Thoracic aorta (tissue), 2 donors: ENCODE measurements around the gene C1orf74. TPM values are rescaled to one million over a fixed set of nuclear protein-coding genes. Genes with fewer than 3 reads are reported as not detected.

ENCODE experiments used
- ATAC-seq: fragments of 150-250 bp; one replicate; pipeline ENCODE4 v1.8.0; 2017; ENCODE audit warnings: low read depth; ENCODE audit not compliant: insufficient number of reproducible peaks, low FRiP score
- DNase-seq: peaks from one replicate; pipeline ENCODE4 v3.0.0-alpha.2; 2020; ENCODE audit warnings: low spot score
- H3K27ac ChIP-seq, 2 donors: fragments of 200-600 bp; sonication (generic); 1 replicate in 1 of 2; 2 replicates in 1 of 2; pipeline ENCODE4 v1.5.1; 2016; ENCODE audit warnings: mild to moderate bottlenecking in 2 of 2, moderate library complexity in 2 of 2
- H3K27me3 ChIP-seq: fragments of 200-600 bp; sonication (generic); replicated peaks from 2 replicates; pipeline ENCODE4 v1.6.0; 2016; ENCODE audit warnings: mild to moderate bottlenecking; ENCODE audit not compliant: insufficient read depth
- H3K36me3 ChIP-seq: fragments of 200-600 bp; sonication (generic); one replicate; pipeline ENCODE4 v1.5.1; 2016
- H3K4me1 ChIP-seq, 2 donors: fragments of 200-600 bp; sonication (generic); 1 replicate in 1 of 2; 2 replicates in 1 of 2; pipeline versions ENCODE4 v1.5.1 to v1.6.0; 2016; ENCODE audit warnings: low read depth in 2 of 2, mild to moderate bottlenecking in 1 of 2; ENCODE audit not compliant: control insufficient read depth in 1 of 2
- H3K4me3 ChIP-seq: fragments of 200-600 bp; sonication (generic); 2 replicates; pipeline ENCODE4 v1.5.1; 2016; ENCODE audit warnings: mild to moderate bottlenecking
- H3K9me3 ChIP-seq: fragments of 200-600 bp; sonication (generic); 2 replicates; pipeline ENCODE4 v1.5.1; 2016
- CTCF ChIP-seq: fragments of 200-600 bp; sonication (generic); IDR thresholded peaks from one replicate; pipeline ENCODE4 v1.5.1; 2019; ENCODE audit warnings: antibody characterized with exemption
- total RNA-seq, 2 donors: library from RNA; depleted of rRNA; stranded (reverse); fragments of >200 nt; gene quantifications; one replicate each; pipeline versions ENCODE4 v1.1.0 to v1.2.3, GENCODE V29; 2016

Gene C1orf74
- total RNA-seq, 2 donors from 2014 or later, result 1.5 to 1.6 TPM

GRCh38 chr1:209746451-209747165, 37.8 kb downstream of the C1orf74 start:
- ATAC-seq, result no peak
- H3K36me3 ChIP-seq, result no peaks in the 10 kb centered on the region
- DNase-seq, result no peak
- H3K4me1 ChIP-seq, result no peaks in the 10 kb centered on the region
- H3K4me3 ChIP-seq, result no peak overlapping the region
- H3K27ac ChIP-seq, result no peak overlapping the region
- no peak for TF ChIP-seq CTCF
- H3K9me3 ChIP-seq, result no peaks in the 10 kb centered on the region
- no peaks in the 10 kb centered on the region for H3K27me3 ChIP-seq

GRCh38 chr1:209743145-209743482, 41.2 kb downstream of the C1orf74 start:
- ATAC-seq, result no peak
- TF ChIP-seq CTCF, result no peak
- Histone ChIP-seq H3K36me3 (no peaks in the 10 kb centered on the region), H3K4me1 (no peaks in the 10 kb centered on the region), H3K27me3 (no peaks in the 10 kb centered on the region), H3K9me3 (no peaks in the 10 kb centered on the region), H3K4me3 (no peak overlapping the region), H3K27ac (no peak overlapping the region)
- DNase-seq, result no peak

- H3K4me1 ChIP-seq, result no peaks in the 10 kb centered on the region
- H3K9me3 ChIP-seq, result no peaks in the 10 kb centered on the region
- H3K27me3 ChIP-seq, result no peaks in the 10 kb centered on the region
- H3K36me3 ChIP-seq, result no peaks in the 10 kb centered on the region
- TF ChIP-seq CTCF, result no peak
- H3K27ac ChIP-seq, result no peak overlapping the region
- H3K4me3 ChIP-seq, result peak overlapping the region; percentile 35
- ATAC-seq, result no peak
- no peak for DNase-seq
Measured at GRCh38 chr1:209742409-209743144, 41.8 kb downstream of the C1orf74 start.

- DNase-seq, result no peak
- TF ChIP-seq CTCF, result no peak
- Histone ChIP-seq H3K9me3 (no peaks in the 10 kb centered on the region), H3K27me3 (no peaks in the 10 kb centered on the region), H3K4me3 (peak overlapping the region; percentile 35), H3K27ac (no peak overlapping the region), H3K36me3 (no peaks in the 10 kb centered on the region), H3K4me1 (no peaks in the 10 kb centered on the region)
- ATAC-seq, result no peak
Measured at GRCh38 chr1:209741889-209742288, 42.5 kb downstream of the C1orf74 start.

GRCh38 chr1:209741193-209741592, 43.2 kb downstream of the C1orf74 start:
- TF ChIP-seq CTCF, result no peak
- Histone ChIP-seq H3K27ac (no peak overlapping the region), H3K4me3 (no peak overlapping the region), H3K4me1 (no peaks in the 10 kb centered on the region), H3K27me3 (no peaks in the 10 kb centered on the region), H3K36me3 (no peaks in the 10 kb centered on the region), H3K9me3 (no peaks in the 10 kb centered on the region)
- DNase-seq, result no peak
- no peak for ATAC-seq
